22Rv1 (cell line): ENCODE results near the gene TAF10.

ENCODE experiments used
- H3K27ac ChIP-seq: fragments of 450-650 bp; 2 replicates; pipeline ENCODE4 v1.5.1; 2017
- CTCF ChIP-seq: fragments of 450-650 bp; IDR thresholded peaks from 2 replicates; pipeline ENCODE4 v1.5.1; 2017; ENCODE audit warnings: mild to moderate bottlenecking
- ZFX ChIP-seq: fragments of 450-650 bp; IDR thresholded peaks from 2 replicates; pipeline ENCODE4 v1.6.1; 2017; ENCODE audit warnings: antibody characterized with exemption, borderline replicate concordance

The TAF10 gene

DNA sequence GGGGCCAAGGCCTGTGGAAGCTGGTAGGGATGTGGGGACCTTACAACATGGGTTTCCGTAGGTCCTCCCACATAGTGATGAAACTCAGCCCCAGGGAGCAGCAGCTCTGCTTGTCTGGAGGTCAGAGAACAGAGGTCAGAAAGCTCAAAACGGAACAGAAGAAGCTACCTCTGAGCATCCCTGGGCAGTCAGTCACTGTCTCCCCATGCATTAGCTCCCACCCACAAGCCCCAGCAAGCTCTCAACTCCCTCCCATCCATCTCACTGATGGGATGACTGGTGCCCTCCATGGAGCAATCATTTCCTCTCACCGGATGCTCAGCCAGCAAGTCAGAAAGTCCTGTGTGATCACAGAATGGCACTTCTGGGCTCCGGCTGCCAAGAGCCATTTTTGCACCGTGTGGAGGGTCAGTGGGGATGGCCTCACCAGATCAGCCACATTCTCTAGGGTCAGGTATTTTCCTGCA lies 5.3 kb upstream of the TAF10 start:
- TF ChIP-seq CTCF, result no peak
- no peak for TF ChIP-seq ZFX
- no peak overlapping the region for H3K27ac ChIP-seq

DNA sequence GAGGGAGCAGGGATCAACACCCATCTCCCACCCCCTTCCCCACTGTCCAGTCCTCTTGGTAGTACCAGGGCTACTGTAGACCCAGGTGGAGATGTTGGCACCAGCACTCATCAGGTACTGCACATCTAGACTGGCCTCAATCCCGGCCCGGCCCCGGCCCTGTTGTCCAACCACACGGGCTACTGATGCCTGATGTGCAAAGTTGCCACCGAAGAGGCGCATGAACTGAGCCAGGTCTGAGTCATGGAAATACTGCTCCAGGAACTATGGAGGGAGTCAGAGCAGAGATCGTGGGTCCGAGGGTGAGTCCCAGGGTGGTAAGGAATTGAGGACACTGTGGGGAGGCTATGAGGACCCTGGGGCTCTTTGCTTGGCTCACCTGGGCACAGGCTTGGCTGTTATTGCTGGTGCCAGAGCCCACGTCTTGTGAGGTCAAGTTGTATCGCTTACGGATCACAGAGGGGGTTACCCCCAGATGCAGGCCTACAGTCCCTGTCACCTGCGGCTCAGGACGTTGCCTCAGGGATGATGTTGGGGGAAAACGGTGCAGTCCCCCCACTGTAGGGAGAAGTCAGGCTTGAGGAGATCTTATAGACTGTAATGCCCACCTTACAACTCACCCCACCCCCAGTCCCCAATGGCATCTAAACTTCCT lies 4.7 kb upstream of the TAF10 start:
- no peak for TF ChIP-seq CTCF
- no peak for TF ChIP-seq ZFX
- no peak overlapping the region for H3K27ac ChIP-seq

DNA sequence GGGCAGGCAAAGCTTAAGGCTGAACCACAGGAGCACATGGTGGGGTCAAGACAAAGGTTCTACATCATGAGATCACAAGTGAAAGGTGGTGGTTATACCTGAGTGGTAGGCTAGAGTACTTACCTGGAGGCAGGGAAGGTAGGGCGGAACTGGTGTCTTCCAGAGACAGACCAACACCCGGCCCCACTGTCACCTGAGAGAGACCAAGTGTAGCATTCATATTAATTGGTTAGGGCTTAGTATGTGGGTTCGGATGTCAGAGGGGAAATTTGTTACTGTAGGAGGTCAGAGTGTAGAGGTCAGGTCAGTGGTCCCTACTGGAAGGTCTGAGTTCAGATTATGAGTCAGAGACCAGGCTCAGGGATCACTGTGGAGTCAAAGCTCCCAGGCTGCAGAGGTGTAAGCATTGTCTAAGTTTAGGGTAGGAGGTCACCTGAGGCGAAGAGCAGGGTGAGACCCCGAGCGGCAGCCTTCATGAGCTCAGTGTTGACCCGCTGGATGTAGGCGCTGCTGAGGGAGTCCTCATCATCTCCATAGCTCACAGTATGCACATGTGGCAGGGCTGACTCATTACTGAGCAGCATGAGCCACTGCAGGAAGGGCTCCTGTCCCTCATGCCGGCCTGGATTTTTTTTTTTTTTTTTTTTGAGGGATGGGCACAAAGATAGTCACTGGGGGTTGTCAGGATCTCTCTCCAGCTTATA lies 4.0 kb upstream of the TAF10 start:
- no peak overlapping the region for H3K27ac ChIP-seq

GRCh38 chr11:6615046-6615445 lies 3.0 kb upstream of the TAF10 start:
- TF ChIP-seq CTCF (no peak), ZFX (no peak)
- H3K27ac ChIP-seq, result no peak overlapping the region

More for the DNA sequence above, 4.0 kb upstream of the TAF10 start:
- no peak for TF ChIP-seq CTCF
- no peak for TF ChIP-seq ZFX

- TF ChIP-seq ZFX (no peak), CTCF (no peak)
- no peak overlapping the region for H3K27ac ChIP-seq
These were observed 2.4 kb upstream of the TAF10 start for GRCh38 chr11:6614446-6614845.

DNA sequence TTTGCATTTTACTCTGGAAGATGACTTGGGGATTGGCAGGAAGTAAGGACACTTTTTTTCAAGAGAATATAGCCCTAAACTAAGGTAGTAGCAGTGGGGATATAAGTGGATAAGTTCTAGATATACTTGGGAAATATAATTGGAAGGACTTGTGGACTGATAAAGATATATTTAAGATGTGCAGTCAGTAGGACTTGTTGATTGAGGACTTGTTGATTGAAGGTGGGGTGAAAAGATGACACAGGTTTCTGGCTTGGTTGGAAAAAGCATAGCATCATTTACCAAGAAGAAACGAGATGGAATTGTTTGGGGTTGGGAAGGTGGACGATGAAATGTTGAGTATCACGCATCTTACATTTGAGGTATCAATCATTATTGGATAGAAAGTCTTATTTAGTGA lies 1.5 kb upstream of the TAF10 start:
- peak overlapping the region; percentile 98 for H3K27ac ChIP-seq
- no peak for TF ChIP-seq CTCF
- no peak for TF ChIP-seq ZFX

DNA sequence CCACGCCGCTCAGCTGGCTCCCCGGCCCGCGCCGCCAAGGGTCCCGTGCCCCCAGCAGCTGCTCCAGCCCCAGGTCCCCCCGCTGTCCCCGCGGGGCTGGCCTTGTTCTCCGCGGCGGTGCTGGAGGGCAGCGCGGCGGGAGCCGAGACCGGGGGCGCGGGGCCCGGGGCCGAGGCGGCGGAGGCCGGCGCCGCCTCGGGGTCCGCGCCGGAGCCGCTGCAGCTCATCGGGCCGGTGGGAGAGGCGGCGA lies 128 bp downstream of the TAF10 start:
- H3K27ac ChIP-seq, result peak overlapping the region; percentile 98
- TF ChIP-seq ZFX (no peak), CTCF (no peak)
